WTC11 (cell line): ENCODE measurements around the gene FHIT. TPM values are rescaled to one million over a fixed set of nuclear protein-coding genes. Genes with fewer than 3 reads are reported as not detected.

Experiments used
- ATAC-seq: fragments of 200-7000 bp; cut with Tn5 transposase; 2 replicates; pipeline ENCODE4 v1.10.0; 2021; ENCODE audit warnings: mild to moderate bottlenecking, moderate library complexity
- CTCF ChIA-PET: fragments of 300-600 bp; sonication (Branson Sonifier 250); formaldehyde crosslinking; loops from one replicate; lab custom pipeline; 2021; ENCODE audit warnings: antibody characterized with exemption; lab: Charles Lee
- POLR2A ChIA-PET: fragments of 350-600 bp; sonication (Branson Sonifier 250); formaldehyde crosslinking; loops from one replicate; lab custom pipeline; 2021; ENCODE audit warnings: antibody characterized with exemption; lab: Charles Lee
- DNase-seq: peaks from one replicate; pipeline ENCODE4 v3.0.0; 2021; ENCODE audit warnings: low spot score
- H3K27ac Mint-ChIP-seq: 2 replicates; pipeline ENCODE4 v1.8.0; 2021; ENCODE audit warnings: mixed read lengths
- H3K27me3 Mint-ChIP-seq: 2 replicates; pipeline ENCODE4 v1.8.0; 2021; ENCODE audit warnings: low read depth, mild to moderate bottlenecking, moderate library complexity, mixed read lengths
- H3K36me3 Mint-ChIP-seq: 2 replicates; pipeline ENCODE4 v1.8.0; 2021; ENCODE audit warnings: mixed read lengths
- H3K4me1 Mint-ChIP-seq: 2 replicates; pipeline ENCODE4 v1.8.0; 2022; ENCODE audit warnings: mixed read lengths
- H3K4me3 Mint-ChIP-seq: 2 replicates; pipeline ENCODE4 v1.8.0; 2021; ENCODE audit warnings: mild to moderate bottlenecking, moderate library complexity, mixed read lengths
- H3K9me3 Mint-ChIP-seq: 2 replicates; pipeline ENCODE4 v1.8.0; 2021; ENCODE audit warnings: mixed read lengths
- CBFB ChIP-seq: sonication (generic); formaldehyde crosslinking; IDR thresholded peaks from 2 replicates; pipeline ENCODE4 v1.8.1; 2022; ENCODE audit warnings: mild to moderate bottlenecking, low read depth, missing genetic modification reagents
- JAZF1 ChIP-seq: fragments of 250-450 bp; sonication (Bioruptor Pico); IDR thresholded peaks from 2 replicates; pipeline ENCODE4 v1.9.0; 2021; ENCODE audit warnings: moderate library complexity, mild to moderate bottlenecking, inconsistent platforms
- NFE2L1 ChIP-seq: sonication (generic); formaldehyde crosslinking; IDR thresholded peaks from 2 replicates; pipeline ENCODE4 v1.8.1; 2023; ENCODE audit warnings: missing genetic modification reagents
- RORB ChIP-seq: fragments of 250-450 bp; sonication (Bioruptor Pico); IDR thresholded peaks from 2 replicates; pipeline ENCODE4 v1.9.0; 2021; ENCODE audit warnings: mild to moderate bottlenecking
- TEAD4 ChIP-seq: sonication (generic); formaldehyde crosslinking; IDR thresholded peaks from 2 replicates; pipeline ENCODE4 v1.8.0; 2022; ENCODE audit warnings: mild to moderate bottlenecking, missing genetic modification reagents
- TP53 ChIP-seq: sonication (generic); formaldehyde crosslinking; IDR thresholded peaks from 2 replicates; pipeline ENCODE4 v1.8.1; 2023; ENCODE audit warnings: mild to moderate bottlenecking, missing genetic modification reagents
- ZNF121 ChIP-seq: sonication (generic); formaldehyde crosslinking; IDR thresholded peaks from 2 replicates; pipeline ENCODE4 v1.8.0; 2023; ENCODE audit warnings: missing genetic modification reagents
- ZNF138 ChIP-seq: sonication (generic); formaldehyde crosslinking; conservative IDR thresholded peaks from 2 replicates; pipeline ENCODE4 v1.8.1; 2022; ENCODE audit warnings: mild to moderate bottlenecking, moderate library complexity, missing genetic modification reagents
- ZNF219 ChIP-seq: sonication (generic); formaldehyde crosslinking; IDR thresholded peaks from 2 replicates; pipeline ENCODE4 v1.8.0; 2023; ENCODE audit warnings: missing genetic modification reagents, mild to moderate bottlenecking, borderline replicate concordance
- ZNF396 ChIP-seq: fragments of 250-450 bp; sonication (Bioruptor Pico); IDR thresholded peaks from 2 replicates; pipeline ENCODE4 v1.8.0; 2021; ENCODE audit warnings: mild to moderate bottlenecking, moderate library complexity, borderline replicate concordance
- ZNF423 ChIP-seq: fragments of 250-450 bp; sonication (Bioruptor Pico); IDR thresholded peaks from 2 replicates; pipeline ENCODE4 v2.1.2; 2022; ENCODE audit warnings: mild to moderate bottlenecking, moderate library complexity
- total RNA-seq: library from RNA; stranded (reverse); gene quantifications from 3 replicates; pipeline ENCODE4 v1.2.3, GENCODE V29; 2021
- TF ChIP-seq, protein P1 (sequence below): fragments of 250-450 bp; sonication (Bioruptor Pico); IDR thresholded peaks from 2 replicates; pipeline ENCODE4 v1.9.0; 2021; ENCODE audit warnings: mild to moderate bottlenecking
- TF ChIP-seq, protein P2 (sequence below): fragments of 250-450 bp; sonication (Bioruptor Pico); IDR thresholded peaks from 2 replicates; pipeline ENCODE4 v1.8.0; 2021; ENCODE audit warnings: mild to moderate bottlenecking
- TF ChIP-seq, protein P3 (sequence below): sonication (generic); formaldehyde crosslinking; IDR thresholded peaks from 2 replicates; pipeline ENCODE4 v1.8.1; 2023; ENCODE audit warnings: mild to moderate bottlenecking, missing genetic modification reagents, moderate library complexity
- TF ChIP-seq, protein P4 (sequence below): sonication (generic); formaldehyde crosslinking; IDR thresholded peaks from 2 replicates; pipeline ENCODE4 v1.8.1; 2023; ENCODE audit warnings: mild to moderate bottlenecking, moderate library complexity, missing genetic modification reagents
- TF ChIP-seq, protein P5 (sequence below): sonication (generic); formaldehyde crosslinking; IDR thresholded peaks from 2 replicates; pipeline ENCODE4 v1.8.0; 2022; ENCODE audit warnings: mild to moderate bottlenecking, missing genetic modification reagents
- TF ChIP-seq, protein P6 (sequence below): sonication (generic); formaldehyde crosslinking; conservative IDR thresholded peaks from 2 replicates; pipeline ENCODE4 v1.8.1; 2023; ENCODE audit warnings: mild to moderate bottlenecking, low read depth, missing genetic modification reagents, moderate library complexity

FHIT gene
- total RNA-seq, 1 experiment from 2014 or later, result 2.6 TPM

DNA sequence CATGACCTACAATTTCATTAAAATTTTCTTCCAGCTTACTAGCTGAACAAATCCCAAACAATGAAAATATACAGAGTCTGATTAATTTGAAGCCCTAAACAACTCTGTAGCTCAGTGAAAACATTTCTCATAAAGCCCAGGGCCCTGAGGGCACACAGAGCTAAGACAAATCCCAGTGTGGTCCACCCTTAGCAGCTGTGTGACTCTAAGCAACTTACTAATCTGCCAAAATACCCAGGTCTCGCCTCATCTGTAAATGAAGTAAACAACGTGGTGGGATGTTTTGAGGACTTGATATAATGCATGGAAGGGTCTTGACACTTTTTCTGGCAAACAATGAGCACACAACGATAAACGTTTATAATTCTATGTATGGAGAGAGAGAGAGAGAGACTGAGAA, 158.4 kb downstream of the FHIT start (continued):
- TF ChIP-seq, protein P1, sequence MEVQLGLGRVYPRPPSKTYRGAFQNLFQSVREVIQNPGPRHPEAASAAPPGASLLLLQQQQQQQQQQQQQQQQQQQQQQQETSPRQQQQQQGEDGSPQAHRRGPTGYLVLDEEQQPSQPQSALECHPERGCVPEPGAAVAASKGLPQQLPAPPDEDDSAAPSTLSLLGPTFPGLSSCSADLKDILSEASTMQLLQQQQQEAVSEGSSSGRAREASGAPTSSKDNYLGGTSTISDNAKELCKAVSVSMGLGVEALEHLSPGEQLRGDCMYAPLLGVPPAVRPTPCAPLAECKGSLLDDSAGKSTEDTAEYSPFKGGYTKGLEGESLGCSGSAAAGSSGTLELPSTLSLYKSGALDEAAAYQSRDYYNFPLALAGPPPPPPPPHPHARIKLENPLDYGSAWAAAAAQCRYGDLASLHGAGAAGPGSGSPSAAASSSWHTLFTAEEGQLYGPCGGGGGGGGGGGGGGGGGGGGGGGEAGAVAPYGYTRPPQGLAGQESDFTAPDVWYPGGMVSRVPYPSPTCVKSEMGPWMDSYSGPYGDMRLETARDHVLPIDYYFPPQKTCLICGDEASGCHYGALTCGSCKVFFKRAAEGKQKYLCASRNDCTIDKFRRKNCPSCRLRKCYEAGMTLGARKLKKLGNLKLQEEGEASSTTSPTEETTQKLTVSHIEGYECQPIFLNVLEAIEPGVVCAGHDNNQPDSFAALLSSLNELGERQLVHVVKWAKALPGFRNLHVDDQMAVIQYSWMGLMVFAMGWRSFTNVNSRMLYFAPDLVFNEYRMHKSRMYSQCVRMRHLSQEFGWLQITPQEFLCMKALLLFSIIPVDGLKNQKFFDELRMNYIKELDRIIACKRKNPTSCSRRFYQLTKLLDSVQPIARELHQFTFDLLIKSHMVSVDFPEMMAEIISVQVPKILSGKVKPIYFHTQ (CRISPR knock-in tag), result no peak
- TF ChIP-seq, protein P2, sequence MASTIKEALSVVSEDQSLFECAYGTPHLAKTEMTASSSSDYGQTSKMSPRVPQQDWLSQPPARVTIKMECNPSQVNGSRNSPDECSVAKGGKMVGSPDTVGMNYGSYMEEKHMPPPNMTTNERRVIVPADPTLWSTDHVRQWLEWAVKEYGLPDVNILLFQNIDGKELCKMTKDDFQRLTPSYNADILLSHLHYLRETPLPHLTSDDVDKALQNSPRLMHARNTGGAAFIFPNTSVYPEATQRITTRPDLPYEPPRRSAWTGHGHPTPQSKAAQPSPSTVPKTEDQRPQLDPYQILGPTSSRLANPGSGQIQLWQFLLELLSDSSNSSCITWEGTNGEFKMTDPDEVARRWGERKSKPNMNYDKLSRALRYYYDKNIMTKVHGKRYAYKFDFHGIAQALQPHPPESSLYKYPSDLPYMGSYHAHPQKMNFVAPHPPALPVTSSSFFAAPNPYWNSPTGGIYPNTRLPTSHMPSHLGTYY (CRISPR knock-in tag), result no peak
- TF ChIP-seq TP53 (CRISPR knock-in tag) (no peak), ZNF121 (no peak)

DNA sequence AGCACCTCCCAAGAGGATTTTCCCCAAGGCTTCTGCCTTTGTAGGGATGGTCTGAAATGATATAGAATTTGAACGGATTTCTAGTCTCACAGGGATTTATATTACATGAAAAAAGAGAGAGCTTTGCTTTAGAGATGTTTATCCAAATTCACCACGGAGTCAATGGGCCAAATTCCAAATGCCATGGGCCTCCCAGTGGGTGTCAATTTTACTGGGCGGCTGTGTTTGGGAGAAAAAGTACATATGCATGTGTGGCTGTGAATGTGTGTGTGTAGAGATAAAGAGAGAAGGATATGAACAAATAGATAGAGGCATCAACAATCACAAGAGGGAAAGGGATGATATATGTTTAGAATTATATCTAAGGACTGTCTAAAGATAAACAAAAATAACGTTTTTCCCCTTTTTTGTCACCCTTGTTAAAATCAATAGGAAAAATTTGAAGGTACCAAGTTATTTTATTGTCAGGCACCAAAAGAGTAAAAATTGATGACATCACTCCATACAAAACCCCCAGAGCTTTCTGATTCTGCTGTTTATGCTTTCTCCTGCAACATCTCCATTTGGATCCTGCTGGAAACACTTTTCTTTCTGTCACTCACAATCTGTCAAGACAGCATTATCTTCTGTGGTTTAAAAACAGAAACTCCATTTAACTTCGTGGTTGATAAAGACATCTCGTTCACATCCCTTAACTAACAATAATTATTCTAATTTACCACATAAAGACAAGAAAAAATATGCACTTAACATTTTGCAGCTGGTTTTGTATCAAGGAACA, 160.7 kb downstream of the FHIT start:
- CTCF ChIA-PET, result no interaction called here
- Mint-ChIP-seq H3K4me3 (no peak overlapping the region), H3K9me3 (no peaks in the 10 kb centered on the region), H3K27me3 (no peaks in the 10 kb centered on the region), H3K4me1 (peaks cover 18% of the 10 kb centered on the region), H3K36me3 (no peaks in the 10 kb centered on the region), H3K27ac (no peak overlapping the region)
- TF ChIP-seq CBFB (CRISPR knock-in tag) (no peak), ZNF219 (CRISPR knock-in tag) (no peak), ZNF396 (CRISPR knock-in tag) (no peak), NFE2L1 (CRISPR knock-in tag) (no peak), ZNF138 (no peak), TEAD4 (no peak), ZNF423 (CRISPR knock-in tag) (no peak), RORB (CRISPR knock-in tag) (no peak), JAZF1 (CRISPR knock-in tag) (no peak)
- TF ChIP-seq, protein P3, sequence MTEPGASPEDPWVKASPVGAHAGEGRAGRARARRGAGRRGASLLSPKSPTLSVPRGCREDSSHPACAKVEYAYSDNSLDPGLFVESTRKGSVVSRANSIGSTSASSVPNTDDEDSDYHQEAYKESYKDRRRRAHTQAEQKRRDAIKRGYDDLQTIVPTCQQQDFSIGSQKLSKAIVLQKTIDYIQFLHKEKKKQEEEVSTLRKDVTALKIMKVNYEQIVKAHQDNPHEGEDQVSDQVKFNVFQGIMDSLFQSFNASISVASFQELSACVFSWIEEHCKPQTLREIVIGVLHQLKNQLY, result no peak
- TF ChIP-seq, protein P4, sequence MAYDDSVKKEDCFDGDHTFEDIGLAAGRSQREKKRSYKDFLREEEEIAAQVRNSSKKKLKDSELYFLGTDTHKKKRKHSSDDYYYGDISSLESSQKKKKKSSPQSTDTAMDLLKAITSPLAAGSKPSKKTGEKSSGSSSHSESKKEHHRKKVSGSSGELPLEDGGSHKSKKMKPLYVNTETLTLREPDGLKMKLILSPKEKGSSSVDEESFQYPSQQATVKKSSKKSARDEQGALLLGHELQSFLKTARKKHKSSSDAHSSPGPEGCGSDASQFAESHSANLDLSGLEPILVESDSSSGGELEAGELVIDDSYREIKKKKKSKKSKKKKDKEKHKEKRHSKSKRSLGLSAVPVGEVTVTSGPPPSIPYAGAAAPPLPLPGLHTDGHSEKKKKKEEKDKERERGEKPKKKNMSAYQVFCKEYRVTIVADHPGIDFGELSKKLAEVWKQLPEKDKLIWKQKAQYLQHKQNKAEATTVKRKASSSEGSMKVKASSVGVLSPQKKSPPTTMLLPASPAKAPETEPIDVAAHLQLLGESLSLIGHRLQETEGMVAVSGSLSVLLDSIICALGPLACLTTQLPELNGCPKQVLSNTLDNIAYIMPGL (CRISPR knock-in tag), result no peak
- TF ChIP-seq, protein P5, sequence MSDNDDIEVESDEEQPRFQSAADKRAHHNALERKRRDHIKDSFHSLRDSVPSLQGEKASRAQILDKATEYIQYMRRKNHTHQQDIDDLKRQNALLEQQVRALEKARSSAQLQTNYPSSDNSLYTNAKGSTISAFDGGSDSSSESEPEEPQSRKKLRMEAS (CRISPR knock-in tag), result no peak
- TF ChIP-seq, protein P6, sequence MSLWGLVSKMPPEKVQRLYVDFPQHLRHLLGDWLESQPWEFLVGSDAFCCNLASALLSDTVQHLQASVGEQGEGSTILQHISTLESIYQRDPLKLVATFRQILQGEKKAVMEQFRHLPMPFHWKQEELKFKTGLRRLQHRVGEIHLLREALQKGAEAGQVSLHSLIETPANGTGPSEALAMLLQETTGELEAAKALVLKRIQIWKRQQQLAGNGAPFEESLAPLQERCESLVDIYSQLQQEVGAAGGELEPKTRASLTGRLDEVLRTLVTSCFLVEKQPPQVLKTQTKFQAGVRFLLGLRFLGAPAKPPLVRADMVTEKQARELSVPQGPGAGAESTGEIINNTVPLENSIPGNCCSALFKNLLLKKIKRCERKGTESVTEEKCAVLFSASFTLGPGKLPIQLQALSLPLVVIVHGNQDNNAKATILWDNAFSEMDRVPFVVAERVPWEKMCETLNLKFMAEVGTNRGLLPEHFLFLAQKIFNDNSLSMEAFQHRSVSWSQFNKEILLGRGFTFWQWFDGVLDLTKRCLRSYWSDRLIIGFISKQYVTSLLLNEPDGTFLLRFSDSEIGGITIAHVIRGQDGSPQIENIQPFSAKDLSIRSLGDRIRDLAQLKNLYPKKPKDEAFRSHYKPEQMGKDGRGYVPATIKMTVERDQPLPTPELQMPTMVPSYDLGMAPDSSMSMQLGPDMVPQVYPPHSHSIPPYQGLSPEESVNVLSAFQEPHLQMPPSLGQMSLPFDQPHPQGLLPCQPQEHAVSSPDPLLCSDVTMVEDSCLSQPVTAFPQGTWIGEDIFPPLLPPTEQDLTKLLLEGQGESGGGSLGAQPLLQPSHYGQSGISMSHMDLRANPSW (CRISPR knock-in tag), result no peak
- POLR2A ChIA-PET, result no interaction called here
- DNase-seq (no peak), ATAC-seq (no peak)
